Loucy (cell line): Measurements from ENCODE around the gene FALEC.

Source experiments
- EZH2phosphoT487 ChIP-seq: fragments of 200-600 bp; IDR thresholded peaks from 2 replicates; pipeline ENCODE4 v1.6.1; 2018; ENCODE audit warnings: antibody characterized with exemption, mild to moderate bottlenecking, moderate library complexity, borderline replicate concordance
- TF ChIP-seq, protein P1 (sequence below): fragments of 200-600 bp; sonication (generic); conservative IDR thresholded peaks from 2 replicates; pipeline ENCODE4 v1.5.1; 2014; ENCODE audit warnings: mild to moderate bottlenecking, antibody characterized with exemption, low read length

DNA sequence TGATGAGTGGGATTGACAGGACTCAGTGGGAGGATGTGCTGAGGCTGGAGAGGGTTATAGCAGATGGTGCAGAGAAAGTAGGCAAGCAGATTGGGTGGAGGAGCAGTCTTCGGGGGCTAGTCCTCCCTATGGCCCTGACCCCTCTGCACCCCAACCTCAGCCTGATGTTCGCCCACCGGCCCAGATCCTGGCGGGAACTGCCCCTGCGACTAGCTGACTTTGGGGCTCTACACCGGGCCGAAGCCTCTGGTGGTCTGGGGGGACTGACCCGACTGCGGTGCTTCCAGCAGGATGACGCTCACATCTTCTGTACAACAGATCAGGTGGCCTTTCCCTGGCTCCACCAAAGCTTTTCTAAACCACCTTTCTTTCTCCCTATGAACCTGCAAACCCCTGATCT is 17.2 kb upstream of the FALEC start:
- TF ChIP-seq, protein P1, sequence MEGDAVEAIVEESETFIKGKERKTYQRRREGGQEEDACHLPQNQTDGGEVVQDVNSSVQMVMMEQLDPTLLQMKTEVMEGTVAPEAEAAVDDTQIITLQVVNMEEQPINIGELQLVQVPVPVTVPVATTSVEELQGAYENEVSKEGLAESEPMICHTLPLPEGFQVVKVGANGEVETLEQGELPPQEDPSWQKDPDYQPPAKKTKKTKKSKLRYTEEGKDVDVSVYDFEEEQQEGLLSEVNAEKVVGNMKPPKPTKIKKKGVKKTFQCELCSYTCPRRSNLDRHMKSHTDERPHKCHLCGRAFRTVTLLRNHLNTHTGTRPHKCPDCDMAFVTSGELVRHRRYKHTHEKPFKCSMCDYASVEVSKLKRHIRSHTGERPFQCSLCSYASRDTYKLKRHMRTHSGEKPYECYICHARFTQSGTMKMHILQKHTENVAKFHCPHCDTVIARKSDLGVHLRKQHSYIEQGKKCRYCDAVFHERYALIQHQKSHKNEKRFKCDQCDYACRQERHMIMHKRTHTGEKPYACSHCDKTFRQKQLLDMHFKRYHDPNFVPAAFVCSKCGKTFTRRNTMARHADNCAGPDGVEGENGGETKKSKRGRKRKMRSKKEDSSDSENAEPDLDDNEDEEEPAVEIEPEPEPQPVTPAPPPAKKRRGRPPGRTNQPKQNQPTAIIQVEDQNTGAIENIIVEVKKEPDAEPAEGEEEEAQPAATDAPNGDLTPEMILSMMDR = no peak
- no peak for TF ChIP-seq EZH2phosphoT487
